ENCODE measurements around the gene SFXN4. TPM values are rescaled to one million over a fixed set of nuclear protein-coding genes. Genes with fewer than 3 reads are reported as not detected.
A peak's percentile ranks its signal among the peaks of the same experiment; 100 is the strongest.

Gene SFXN4
- total RNA-seq, 1 donor from 2014 or later = 21.6 TPM

- FAIRE-seq (no peak), DNase-seq (ENCODE audit: low read depth) (no peak)
- no peak for TF ChIP-seq CTCF (IDR thresholded peaks at IDR 0.05; ENCODE audit: insufficient read depth, low read length, severe bottlenecking)
- Histone ChIP-seq H3K36me3 (ENCODE audit: control insufficient read depth, insufficient read depth, low read length) (peaks cover 2% of the 10 kb centered on the region), H3K27me3 (ENCODE audit: control insufficient read depth, insufficient read depth, low read length) (no peaks in the 10 kb centered on the region), H3K4me3 (ENCODE audit: low read depth, low read length) (peak overlapping the region; percentile 67)
Observed at GRCh38 chr10:119104654-119105015, 60.9 kb downstream of the SFXN4 start.

DNA sequence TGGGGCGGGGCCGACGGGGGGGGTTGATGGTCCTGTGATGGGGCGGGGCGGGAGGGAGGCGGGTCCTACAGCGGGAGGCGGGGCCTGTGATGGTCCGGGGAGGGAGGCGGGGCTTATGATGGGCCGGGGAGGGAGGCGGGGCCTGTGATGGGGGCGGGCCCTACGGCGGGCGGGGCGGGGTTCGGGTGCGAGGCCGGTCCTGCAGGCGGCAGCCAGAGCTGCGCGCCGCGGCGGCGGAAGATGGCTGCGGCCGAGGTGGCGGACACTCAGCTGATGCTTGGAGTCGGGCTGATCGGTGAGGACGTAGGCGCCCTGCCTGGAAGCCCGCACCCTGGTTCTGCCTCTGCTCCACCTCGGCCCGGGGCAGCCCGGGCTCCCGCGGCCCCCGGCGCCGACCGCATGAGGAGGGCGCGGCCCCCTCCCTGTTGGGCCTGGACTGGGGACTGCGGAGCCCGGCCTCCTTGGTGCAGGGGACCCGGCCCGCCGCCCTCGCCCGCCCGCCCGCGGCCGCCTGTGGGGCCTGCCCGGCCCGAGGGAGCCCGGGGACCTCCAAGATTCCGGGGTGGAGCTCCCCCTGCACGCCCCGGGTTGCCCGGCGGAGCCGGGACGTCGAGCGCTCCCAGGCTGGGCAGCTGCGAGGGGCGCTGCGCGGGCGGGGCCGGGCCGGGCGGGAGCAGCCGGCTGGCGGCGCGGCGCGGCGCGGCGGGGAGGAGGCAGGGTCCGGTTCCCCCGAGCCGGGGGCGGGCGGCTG is 61.4 kb downstream of the SFXN4 start, which contains the start of gene DENND10:
Gene DENND10 (plus strand): TSS at position 211 of the 751 bp plus-strand sequence. CDS start 30 bp downstream, at position 241.
- Histone ChIP-seq H3K27me3 (ENCODE audit: control insufficient read depth, insufficient read depth, low read length) (no peaks in the 10 kb centered on the region), H3K36me3 (ENCODE audit: control insufficient read depth, insufficient read depth, low read length) (peaks cover 2% of the 10 kb centered on the region), H3K4me3 (ENCODE audit: low read depth, low read length) (peak within 1 kb of the TSS; percentile 67)
- TF ChIP-seq CTCF (IDR thresholded peaks at IDR 0.05; ENCODE audit: insufficient read depth, low read length, severe bottlenecking) = no peak
- peak; percentile 37 for DNase-seq (ENCODE audit: low read depth)
- no peak for FAIRE-seq

- no peak for DNase-seq (ENCODE audit: low read depth)
- no peaks in the 10 kb centered on the region for H3K27me3 ChIP-seq (ENCODE audit: control insufficient read depth, insufficient read depth, low read length)
- peaks cover 2% of the 10 kb centered on the region for H3K36me3 ChIP-seq (ENCODE audit: control insufficient read depth, insufficient read depth, low read length)
- no peak overlapping the region for H3K4me3 ChIP-seq (ENCODE audit: low read depth, low read length)
- FAIRE-seq = no peak
- TF ChIP-seq CTCF (IDR thresholded peaks at IDR 0.05; ENCODE audit: insufficient read depth, low read length, severe bottlenecking) = no peak
Observed at GRCh38 chr10:119103241-119103902, 62.1 kb downstream of the SFXN4 start.

DNA sequence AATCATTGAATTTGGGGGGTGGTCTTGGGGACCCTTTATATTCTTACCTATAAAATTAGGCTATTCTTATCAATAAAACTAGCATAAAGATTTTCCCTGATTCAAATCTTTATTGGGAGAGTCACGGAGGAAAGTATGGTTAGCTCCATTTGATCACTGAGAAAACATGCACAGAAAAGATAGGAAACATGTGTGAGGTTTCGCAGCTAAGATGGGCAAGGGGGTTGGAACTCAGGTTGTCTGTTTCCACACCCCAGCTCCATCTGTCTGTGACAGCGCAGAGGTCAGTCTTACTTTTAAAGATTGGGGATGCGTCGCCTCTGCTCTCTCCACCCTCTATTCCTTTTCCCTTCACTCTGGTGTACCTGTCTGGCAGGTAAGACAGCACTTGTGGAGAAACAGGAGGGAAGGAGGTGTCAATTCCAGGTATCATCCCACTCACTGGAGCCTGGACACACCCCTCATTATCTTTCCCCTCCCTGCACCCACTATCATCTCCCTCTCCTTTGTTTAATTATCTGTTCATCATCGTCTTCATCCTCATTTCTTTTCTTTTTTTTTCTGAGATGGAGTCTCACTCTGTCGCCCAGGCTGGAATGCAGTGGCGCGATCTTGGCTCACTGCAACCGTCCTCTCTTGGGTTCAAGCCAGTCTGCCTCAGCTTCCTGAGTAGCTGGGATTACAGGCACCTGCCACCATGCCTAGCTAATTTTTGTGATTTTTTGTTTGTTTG is 64.0 kb downstream of the SFXN4 start:
- no peaks in the 10 kb centered on the region for H3K27me3 ChIP-seq (ENCODE audit: control insufficient read depth, insufficient read depth, low read length)
- no peak for TF ChIP-seq CTCF (IDR thresholded peaks at IDR 0.05; ENCODE audit: insufficient read depth, low read length, severe bottlenecking)
- no peak overlapping the region for H3K4me3 ChIP-seq (ENCODE audit: low read depth, low read length)
- H3K36me3 ChIP-seq (ENCODE audit: control insufficient read depth, insufficient read depth, low read length) = no peaks in the 10 kb centered on the region
- DNase-seq (ENCODE audit: low read depth) (no peak), FAIRE-seq (no peak)

DNA sequence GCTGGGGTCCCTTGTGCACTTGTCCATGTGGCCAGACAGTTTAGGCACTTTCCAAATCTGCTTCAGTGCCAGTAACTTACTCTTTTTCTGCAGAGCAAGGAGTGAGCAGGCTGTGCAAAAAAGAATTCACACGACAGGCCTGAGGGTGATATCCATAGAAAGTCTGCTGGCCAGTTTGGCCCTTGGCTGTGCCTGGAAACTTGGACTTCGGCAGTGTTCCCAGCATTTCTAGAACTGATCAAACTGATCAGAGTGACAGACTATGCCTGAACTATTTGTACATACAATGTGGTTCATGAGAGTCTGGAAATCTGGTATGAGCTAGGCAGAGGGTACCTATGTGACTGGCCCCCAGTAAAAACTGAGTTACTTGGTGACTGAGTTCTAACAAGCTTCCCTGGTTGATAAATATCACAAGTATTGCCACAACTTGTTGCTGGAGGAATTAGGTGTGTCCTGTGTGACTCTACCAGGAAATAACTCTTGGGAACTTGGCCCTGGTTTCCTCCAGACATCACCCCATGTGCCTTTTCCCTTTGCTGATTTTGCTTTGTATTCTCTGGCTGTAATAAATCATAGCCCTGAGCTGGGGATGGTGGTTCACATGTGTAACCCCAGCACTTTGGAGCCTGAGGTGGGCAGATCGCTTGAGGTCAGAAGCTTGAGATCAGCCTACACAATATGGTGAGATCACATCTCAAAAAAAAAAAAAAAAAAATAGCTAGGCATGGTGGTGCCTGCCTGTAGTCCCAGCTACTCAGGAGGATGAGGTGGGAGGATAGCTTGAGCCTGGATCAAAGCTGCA is 64.9 kb downstream of the SFXN4 start:
- no peak for TF ChIP-seq CTCF (IDR thresholded peaks at IDR 0.05; ENCODE audit: insufficient read depth, low read length, severe bottlenecking)
- Histone ChIP-seq H3K27me3 (ENCODE audit: control insufficient read depth, insufficient read depth, low read length) (no peaks in the 10 kb centered on the region), H3K36me3 (ENCODE audit: control insufficient read depth, insufficient read depth, low read length) (no peaks in the 10 kb centered on the region), H3K4me3 (ENCODE audit: low read depth, low read length) (no peak overlapping the region)
- DNase-seq (ENCODE audit: low read depth) (peak; percentile 96), FAIRE-seq (peak; percentile 40)
